Measurements from ENCODE around the gene HOXB1. TPM values are rescaled to one million over a fixed set of nuclear protein-coding genes. Genes with fewer than 3 reads are reported as not detected.

Gene HOXB1
- total RNA-seq, 1 experiment from 2014 or later = not detected

DNA sequence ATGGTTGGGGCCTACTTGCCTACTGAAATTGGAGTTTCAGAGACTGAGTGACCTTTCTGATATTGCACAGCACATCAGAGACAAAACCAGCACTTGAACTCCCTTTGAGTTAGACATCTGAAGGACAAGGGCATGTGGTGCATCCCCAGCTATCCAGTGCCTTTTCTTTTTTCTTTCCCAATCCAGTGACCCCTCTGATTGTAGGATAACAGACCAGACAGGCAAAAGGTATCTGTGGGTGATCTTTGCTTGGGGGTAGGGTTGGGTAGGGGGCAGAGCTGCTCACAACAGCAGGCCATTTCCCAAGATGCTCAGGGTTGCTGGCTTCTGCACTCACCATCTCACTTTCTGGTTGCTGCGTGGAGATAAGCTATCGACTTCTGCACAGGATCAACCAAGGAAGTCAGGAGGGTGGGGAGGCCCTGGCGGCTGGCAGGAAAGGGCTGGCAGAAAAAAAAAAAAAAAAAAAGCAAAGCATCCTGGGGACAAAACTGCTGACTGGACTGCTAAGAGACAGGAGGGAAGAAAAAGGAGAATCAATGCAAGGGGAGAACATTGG lies 42.2 kb downstream of the HOXB1 start:
- DNase-seq (ENCODE audit: low read depth, low spot score) (no peak), ATAC-seq (no peak)
- CTCF ChIA-PET = no interaction called here
- Histone ChIP-seq H3K27me3 (ENCODE audit: control insufficient read depth, insufficient read depth, low read length) (no peaks in the 10 kb centered on the region), H3K27ac (ENCODE audit: low read length) (0 out of 2 replicates have a peak overlapping the region, but pooled peaks have one; percentile 21), H3K9me3 (ENCODE audit: control insufficient read depth, insufficient read depth, low read depth, low read length) (no peaks in the 10 kb centered on the region), H3K36me3 (ENCODE audit: control insufficient read depth, insufficient read depth, low read length) (no peaks in the 10 kb centered on the region), H3K4me3 (ENCODE audit: low read depth in 2 of 2, low read length in 2 of 2) (no peak overlapping the region), H3K4me1 (ENCODE audit: control insufficient read depth, insufficient read depth, low read length) (peaks cover 44% of the 10 kb centered on the region)
- intact Hi-C loops (cut with micrococcal nuclease; ENCODE audit: unreplicated experiment) (no loop called here), in situ Hi-C loops (cut with HindIII; ENCODE audit: low pct_unique_long_range_greater_than_20kb, low sequenced_read_pairs) (no loop called here)
- BruUV-seq (replicated peaks) = no TSS peak
- POLR2A ChIA-PET = interaction anchor here (0.6 kb wide), 1 partner anchor 119 kb away, joined by 6 read pairs; no protein-coding TSS in a partner anchor
- TF ChIP-seq TCF7L2 (IDR thresholded peaks at IDR 0.05; ENCODE audit: low read depth, low read length) (no peak), SIN3A (IDR thresholded peaks at IDR 0.05; ENCODE audit: borderline replicate concordance, insufficient read depth, low read depth, low read length) (no peak), POLR2AphosphoS5 (IDR thresholded peaks at IDR 0.05; ENCODE audit: low read depth, low read length) (no peak)
- TF ChIP-seq, protein P1, sequence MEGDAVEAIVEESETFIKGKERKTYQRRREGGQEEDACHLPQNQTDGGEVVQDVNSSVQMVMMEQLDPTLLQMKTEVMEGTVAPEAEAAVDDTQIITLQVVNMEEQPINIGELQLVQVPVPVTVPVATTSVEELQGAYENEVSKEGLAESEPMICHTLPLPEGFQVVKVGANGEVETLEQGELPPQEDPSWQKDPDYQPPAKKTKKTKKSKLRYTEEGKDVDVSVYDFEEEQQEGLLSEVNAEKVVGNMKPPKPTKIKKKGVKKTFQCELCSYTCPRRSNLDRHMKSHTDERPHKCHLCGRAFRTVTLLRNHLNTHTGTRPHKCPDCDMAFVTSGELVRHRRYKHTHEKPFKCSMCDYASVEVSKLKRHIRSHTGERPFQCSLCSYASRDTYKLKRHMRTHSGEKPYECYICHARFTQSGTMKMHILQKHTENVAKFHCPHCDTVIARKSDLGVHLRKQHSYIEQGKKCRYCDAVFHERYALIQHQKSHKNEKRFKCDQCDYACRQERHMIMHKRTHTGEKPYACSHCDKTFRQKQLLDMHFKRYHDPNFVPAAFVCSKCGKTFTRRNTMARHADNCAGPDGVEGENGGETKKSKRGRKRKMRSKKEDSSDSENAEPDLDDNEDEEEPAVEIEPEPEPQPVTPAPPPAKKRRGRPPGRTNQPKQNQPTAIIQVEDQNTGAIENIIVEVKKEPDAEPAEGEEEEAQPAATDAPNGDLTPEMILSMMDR (IDR thresholded peaks at IDR 0.05) = no peak
- TF ChIP-seq, protein P2, sequence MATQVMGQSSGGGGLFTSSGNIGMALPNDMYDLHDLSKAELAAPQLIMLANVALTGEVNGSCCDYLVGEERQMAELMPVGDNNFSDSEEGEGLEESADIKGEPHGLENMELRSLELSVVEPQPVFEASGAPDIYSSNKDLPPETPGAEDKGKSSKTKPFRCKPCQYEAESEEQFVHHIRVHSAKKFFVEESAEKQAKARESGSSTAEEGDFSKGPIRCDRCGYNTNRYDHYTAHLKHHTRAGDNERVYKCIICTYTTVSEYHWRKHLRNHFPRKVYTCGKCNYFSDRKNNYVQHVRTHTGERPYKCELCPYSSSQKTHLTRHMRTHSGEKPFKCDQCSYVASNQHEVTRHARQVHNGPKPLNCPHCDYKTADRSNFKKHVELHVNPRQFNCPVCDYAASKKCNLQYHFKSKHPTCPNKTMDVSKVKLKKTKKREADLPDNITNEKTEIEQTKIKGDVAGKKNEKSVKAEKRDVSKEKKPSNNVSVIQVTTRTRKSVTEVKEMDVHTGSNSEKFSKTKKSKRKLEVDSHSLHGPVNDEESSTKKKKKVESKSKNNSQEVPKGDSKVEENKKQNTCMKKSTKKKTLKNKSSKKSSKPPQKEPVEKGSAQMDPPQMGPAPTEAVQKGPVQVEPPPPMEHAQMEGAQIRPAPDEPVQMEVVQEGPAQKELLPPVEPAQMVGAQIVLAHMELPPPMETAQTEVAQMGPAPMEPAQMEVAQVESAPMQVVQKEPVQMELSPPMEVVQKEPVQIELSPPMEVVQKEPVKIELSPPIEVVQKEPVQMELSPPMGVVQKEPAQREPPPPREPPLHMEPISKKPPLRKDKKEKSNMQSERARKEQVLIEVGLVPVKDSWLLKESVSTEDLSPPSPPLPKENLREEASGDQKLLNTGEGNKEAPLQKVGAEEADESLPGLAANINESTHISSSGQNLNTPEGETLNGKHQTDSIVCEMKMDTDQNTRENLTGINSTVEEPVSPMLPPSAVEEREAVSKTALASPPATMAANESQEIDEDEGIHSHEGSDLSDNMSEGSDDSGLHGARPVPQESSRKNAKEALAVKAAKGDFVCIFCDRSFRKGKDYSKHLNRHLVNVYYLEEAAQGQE (IDR thresholded peaks at IDR 0.05; ENCODE audit: insufficient read depth in 1 of 2, low read depth in 2 of 2, low read length in 1 of 2) = no peak

DNA sequence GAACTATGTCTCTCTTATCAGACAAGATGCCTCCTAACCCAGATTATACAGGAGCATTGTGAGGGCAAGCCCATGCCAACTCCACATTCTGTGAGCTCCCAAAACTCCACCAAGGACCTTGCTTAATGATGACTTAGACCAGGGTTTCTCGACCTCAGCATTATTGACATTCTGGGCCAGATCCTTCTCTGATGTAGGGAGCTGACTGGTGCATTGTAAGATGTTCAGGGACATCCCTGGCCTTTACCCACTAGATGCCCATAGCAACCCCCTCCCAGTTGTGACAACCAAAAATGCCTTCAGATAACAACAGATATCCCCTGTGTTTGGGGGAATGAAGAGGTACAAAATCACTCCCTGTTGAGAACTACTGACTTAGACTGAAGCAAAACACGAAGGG lies 43.6 kb downstream of the HOXB1 start:
- Histone ChIP-seq H3K36me3 (ENCODE audit: control insufficient read depth, insufficient read depth, low read length) (no peaks in the 10 kb centered on the region), H3K27me3 (ENCODE audit: control insufficient read depth, insufficient read depth, low read length) (no peaks in the 10 kb centered on the region), H3K9me3 (ENCODE audit: control insufficient read depth, insufficient read depth, low read depth, low read length) (no peaks in the 10 kb centered on the region), H3K4me3 (ENCODE audit: low read depth in 2 of 2, low read length in 2 of 2) (no peak overlapping the region), H3K27ac (ENCODE audit: low read length) (peak overlapping the region; percentile 65), H3K4me1 (ENCODE audit: control insufficient read depth, insufficient read depth, low read length) (peaks cover 35% of the 10 kb centered on the region)
- no peak for DNase-seq (ENCODE audit: low read depth, low spot score)
- BruUV-seq (replicated peaks) = no TSS peak
- in situ Hi-C loops (cut with HindIII; ENCODE audit: low pct_unique_long_range_greater_than_20kb, low sequenced_read_pairs) (no loop called here), intact Hi-C loops (cut with micrococcal nuclease; ENCODE audit: unreplicated experiment) (no loop called here)
- POLR2A ChIA-PET = no interaction called here
- CTCF ChIA-PET = no interaction called here
- no peak for TF ChIP-seq TCF7L2 (IDR thresholded peaks at IDR 0.05; ENCODE audit: low read depth, low read length)
- TF ChIP-seq, protein P2 (IDR thresholded peaks at IDR 0.05; ENCODE audit: insufficient read depth in 1 of 2, low read depth in 2 of 2, low read length in 1 of 2) = no peak
- no peak for TF ChIP-seq POLR2AphosphoS5 (IDR thresholded peaks at IDR 0.05; ENCODE audit: low read depth, low read length)
- TF ChIP-seq, protein P1 (IDR thresholded peaks at IDR 0.05) = no peak
- no peak for TF ChIP-seq SIN3A (IDR thresholded peaks at IDR 0.05; ENCODE audit: borderline replicate concordance, insufficient read depth, low read depth, low read length)
- ATAC-seq = no peak
